MM.1S (cell line): ENCODE measurements around the gene PKHD1.

Experiments
- EZH2 ChIP-seq: fragments of 300-600 bp; sonication (generic); optimal IDR thresholded peaks from 2 replicates; pipeline ENCODE3; 2017; ENCODE audit warnings: low read depth, mild to moderate bottlenecking, antibody characterized with exemption, low read length, mixed read lengths
- EZH2phosphoT487 ChIP-seq: fragments of 300-600 bp; sonication (generic); IDR thresholded peaks from 2 replicates; pipeline ENCODE4 v1.6.1; 2018; ENCODE audit warnings: antibody characterized with exemption, low read length
- TF ChIP-seq, protein P1 (sequence below): fragments of 300-600 bp; sonication (generic); IDR thresholded peaks from 2 replicates; pipeline ENCODE4 v1.5.1; 2016; ENCODE audit warnings: antibody characterized with exemption, low read length, mixed read lengths

DNA sequence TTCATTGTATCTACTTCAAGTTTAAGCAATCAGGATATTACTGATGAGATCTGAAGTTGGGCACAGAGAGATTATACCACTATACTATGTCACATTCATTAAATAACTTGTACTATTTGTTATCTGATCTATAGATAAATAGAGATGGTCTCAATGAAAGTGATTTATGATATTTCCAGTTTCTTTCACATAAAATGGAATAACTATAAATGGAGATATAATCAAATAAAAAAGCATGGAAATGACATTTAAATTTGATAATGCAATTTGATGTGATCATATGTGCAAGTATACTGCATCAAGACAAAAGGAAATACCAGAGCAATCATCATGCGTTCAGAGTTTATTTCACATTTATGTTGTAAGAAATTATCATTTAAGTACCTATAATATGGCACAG lies 368.9 kb downstream of the PKHD1 start:
- TF ChIP-seq, protein P1, sequence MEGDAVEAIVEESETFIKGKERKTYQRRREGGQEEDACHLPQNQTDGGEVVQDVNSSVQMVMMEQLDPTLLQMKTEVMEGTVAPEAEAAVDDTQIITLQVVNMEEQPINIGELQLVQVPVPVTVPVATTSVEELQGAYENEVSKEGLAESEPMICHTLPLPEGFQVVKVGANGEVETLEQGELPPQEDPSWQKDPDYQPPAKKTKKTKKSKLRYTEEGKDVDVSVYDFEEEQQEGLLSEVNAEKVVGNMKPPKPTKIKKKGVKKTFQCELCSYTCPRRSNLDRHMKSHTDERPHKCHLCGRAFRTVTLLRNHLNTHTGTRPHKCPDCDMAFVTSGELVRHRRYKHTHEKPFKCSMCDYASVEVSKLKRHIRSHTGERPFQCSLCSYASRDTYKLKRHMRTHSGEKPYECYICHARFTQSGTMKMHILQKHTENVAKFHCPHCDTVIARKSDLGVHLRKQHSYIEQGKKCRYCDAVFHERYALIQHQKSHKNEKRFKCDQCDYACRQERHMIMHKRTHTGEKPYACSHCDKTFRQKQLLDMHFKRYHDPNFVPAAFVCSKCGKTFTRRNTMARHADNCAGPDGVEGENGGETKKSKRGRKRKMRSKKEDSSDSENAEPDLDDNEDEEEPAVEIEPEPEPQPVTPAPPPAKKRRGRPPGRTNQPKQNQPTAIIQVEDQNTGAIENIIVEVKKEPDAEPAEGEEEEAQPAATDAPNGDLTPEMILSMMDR: no peak
- no peak for TF ChIP-seq EZH2
- TF ChIP-seq EZH2phosphoT487: no peak
